Measurements from ENCODE around the gene ARHGEF28.

ARHGEF28 gene

GRCh38 chr5:73625944-73626811, at the start of gene ARHGEF28:
TSS of gene ARHGEF28 (plus strand) at chr5:73626196. CDS start at chr5:73684852, 58,656 bp downstream.
- DNase-seq, result no peak

GRCh38 chr5:73582285-73583145, 43.5 kb upstream of the ARHGEF28 start:
- DNase-seq, result no peak

- no peak for DNase-seq
These were observed 38.1 kb upstream of the ARHGEF28 start for GRCh38 chr5:73587923-73588322.

- DNase-seq, result no peak
These were observed 34.8 kb upstream of the ARHGEF28 start for GRCh38 chr5:73591102-73591695.

- DNase-seq, result no peak
These were observed 34.1 kb upstream of the ARHGEF28 start for GRCh38 chr5:73591698-73592501.

GRCh38 chr5:73592551-73592950, 33.4 kb upstream of the ARHGEF28 start:
- DNase-seq, result no peak

GRCh38 chr5:73596705-73597328, 29.2 kb upstream of the ARHGEF28 start:
- no peak for DNase-seq

- DNase-seq, result no peak
These were observed 26.6 kb upstream of the ARHGEF28 start for GRCh38 chr5:73599380-73599779.

GRCh38 chr5:73603998-73604397, 22.0 kb upstream of the ARHGEF28 start:
- no peak for DNase-seq

GRCh38 chr5:73605223-73606087, 20.5 kb upstream of the ARHGEF28 start:
- DNase-seq, result no peak

GRCh38 chr5:73606206-73606753, 19.7 kb upstream of the ARHGEF28 start:
- no peak for DNase-seq

GRCh38 chr5:73607228-73607627, 18.8 kb upstream of the ARHGEF28 start:
- DNase-seq, result no peak

GRCh38 chr5:73612799-73613198, 13.2 kb upstream of the ARHGEF28 start:
- no peak for DNase-seq

GRCh38 chr5:73615085-73615484, 10.9 kb upstream of the ARHGEF28 start:
- no peak for DNase-seq

- DNase-seq, result no peak
These were observed 10.0 kb upstream of the ARHGEF28 start for GRCh38 chr5:73615947-73616346.

GRCh38 chr5:73617510-73618279, 8.3 kb upstream of the ARHGEF28 start:
- DNase-seq, result no peak

GRCh38 chr5:73619606-73620333, 6.2 kb upstream of the ARHGEF28 start:
- DNase-seq, result no peak

GRCh38 chr5:73620334-73620687, 5.7 kb upstream of the ARHGEF28 start:
- DNase-seq, result no peak

GRCh38 chr5:73623060-73623459, 2.9 kb upstream of the ARHGEF28 start:
- DNase-seq, result no peak

Measured in DMS79 (cell line).